Suppressor macrophage treated with lipopolysaccharide for 1 hour (primary cell): ENCODE results near the gene DBP.
"Not testable (repeated sequence)": the region's sequence is repeated elsewhere in the genome, so short reads cannot be mapped to it uniquely, and the experiment has no call there.

ENCODE experiments used
- DNase-seq, 3 donors: peaks; one replicate each; pipeline ENCODE4 v3.0.0-alpha.2; 2020 to 2022

DBP gene

DNA sequence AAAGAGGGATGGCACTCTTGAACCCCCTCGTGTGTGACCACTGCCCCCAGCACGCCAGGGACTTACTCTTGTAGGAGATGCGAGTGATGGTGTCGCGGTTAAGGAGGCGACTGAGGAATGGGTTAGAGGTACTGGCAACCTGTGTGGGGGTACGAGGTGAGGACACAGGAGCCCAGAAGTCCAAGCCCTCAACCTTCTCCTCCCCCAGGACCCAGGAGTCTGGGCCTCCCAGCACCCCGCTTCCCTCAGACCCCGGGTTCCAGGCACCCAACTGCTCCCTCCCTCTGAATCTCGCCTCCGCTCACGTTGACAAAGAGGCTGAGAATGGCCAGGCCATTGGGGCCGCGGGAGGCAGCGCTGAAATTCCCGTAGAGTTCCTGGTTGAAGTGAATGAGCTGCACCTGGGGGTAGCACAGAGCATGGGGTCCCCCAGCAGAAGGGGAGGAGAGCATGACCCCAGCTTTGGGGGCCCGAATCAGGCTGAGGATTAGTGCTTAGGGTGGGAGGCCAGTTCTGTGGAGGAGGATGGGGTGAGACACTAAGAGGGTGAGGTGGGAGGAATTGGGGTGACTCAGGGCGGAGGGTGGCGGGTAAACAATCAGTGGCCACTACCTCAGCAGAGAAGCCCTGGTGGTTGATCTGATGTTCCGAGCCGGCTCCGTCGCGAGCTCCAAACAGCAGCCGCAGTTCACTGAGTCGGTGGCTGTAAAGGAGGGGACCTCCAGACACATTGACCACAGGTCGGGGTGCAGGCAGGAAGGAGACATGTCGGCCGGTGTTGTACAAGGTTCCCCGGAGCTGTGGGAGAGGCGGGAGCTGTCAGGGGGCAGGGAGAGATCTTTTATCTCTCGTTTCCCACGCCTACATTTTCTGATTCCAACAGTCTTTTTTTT, 2.5 kb upstream of the DBP start:
- no peak for DNase-seq

DNA sequence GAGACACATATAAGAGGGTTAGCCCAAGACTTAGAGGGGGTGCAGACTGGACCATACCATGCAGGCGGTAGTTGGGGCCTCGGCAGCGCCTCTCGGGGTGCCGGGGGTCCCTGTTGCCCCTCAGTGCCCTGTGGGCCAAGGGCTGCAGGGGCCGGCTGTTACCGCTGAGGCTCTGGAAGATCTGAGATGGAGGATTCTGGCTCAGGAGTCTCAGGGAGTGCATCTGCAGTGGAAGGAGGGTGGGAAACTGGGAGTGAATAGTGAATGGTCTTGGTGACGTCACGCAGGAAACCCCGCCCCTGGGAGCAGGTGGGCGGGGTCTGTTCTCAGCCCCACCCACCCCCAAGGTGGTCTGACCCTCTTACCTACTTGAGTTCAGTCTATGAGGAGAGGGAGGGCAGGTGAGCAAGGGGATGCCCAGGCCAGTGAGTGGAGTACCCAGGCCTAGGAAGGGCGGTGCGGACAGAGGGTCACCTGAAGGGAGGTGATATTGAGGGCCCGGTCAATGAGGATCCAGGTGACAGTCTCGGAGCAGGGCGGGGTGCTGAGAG, 1.7 kb upstream of the DBP start:
- DNase-seq = no peak

DNA sequence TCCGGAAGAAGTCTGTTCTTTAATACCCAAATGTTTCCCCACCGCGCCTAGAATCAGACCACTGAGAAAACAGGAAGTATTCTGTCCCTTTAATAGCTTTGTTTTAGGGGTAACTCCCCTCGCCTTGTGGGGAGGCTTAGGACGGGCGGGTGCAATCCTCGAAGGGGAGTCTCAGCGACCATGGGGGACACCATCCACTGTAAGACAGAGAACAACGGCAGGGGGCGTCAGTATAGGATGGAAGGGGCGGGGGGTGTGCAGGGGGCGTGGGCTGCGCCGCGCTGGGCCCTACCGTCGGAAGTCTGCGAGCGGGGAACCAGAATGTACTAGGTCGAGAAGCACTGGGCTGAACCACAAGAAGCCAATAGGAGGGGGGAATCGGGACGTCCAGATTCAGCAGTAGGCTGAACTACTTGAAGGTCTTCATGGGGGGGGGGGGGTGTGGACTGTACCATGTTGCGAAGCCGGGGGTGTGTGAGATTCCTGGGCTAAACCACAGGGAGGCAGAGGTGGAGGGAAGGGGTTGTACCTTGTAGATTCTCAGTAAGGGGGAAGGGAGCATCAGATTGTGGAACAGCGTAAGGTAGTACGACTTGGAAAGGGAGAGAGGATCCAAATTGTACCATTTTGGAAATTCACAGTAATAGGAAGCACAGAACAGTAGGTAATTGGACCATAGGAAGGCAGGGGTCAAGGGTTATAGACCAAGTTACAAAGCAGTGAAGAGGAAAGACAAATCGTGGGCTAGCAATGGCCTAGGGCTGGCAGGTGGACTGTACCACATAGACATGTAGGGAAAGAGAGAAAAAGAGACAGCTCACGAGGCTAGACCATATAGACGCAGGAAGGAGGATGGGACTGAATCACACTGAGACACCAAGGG, 1.0 kb upstream of the DBP start:
- DNase-seq = peak; percentile 85 to 88 (median 88)

DNA sequence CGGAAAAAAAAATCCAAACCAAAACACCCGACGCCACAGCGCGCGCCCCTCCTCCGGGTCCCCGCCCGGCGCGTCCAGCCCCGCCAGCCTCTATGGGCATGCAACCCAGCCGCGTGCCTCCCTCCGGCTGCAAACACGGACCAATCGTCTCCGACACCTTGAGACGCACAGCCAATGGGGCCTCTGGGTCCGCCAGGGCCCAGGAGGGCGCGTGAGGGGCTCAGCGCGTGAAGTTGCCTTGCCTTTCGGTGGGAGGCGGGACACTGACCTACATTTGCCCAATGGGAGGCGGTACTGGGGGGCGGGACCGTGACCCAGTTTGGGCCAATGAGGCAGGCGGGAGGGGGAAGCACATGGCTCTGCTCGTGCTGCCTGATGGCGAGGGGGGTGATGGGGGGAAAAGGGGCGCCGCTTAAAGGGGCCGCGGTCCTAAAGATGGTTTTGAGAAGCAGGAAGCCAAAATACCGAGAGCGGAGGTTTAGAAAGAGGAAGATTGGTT, 319 bp upstream of the DBP start:
- peak; percentile 97 to 98 (median 98) for DNase-seq

DNA sequence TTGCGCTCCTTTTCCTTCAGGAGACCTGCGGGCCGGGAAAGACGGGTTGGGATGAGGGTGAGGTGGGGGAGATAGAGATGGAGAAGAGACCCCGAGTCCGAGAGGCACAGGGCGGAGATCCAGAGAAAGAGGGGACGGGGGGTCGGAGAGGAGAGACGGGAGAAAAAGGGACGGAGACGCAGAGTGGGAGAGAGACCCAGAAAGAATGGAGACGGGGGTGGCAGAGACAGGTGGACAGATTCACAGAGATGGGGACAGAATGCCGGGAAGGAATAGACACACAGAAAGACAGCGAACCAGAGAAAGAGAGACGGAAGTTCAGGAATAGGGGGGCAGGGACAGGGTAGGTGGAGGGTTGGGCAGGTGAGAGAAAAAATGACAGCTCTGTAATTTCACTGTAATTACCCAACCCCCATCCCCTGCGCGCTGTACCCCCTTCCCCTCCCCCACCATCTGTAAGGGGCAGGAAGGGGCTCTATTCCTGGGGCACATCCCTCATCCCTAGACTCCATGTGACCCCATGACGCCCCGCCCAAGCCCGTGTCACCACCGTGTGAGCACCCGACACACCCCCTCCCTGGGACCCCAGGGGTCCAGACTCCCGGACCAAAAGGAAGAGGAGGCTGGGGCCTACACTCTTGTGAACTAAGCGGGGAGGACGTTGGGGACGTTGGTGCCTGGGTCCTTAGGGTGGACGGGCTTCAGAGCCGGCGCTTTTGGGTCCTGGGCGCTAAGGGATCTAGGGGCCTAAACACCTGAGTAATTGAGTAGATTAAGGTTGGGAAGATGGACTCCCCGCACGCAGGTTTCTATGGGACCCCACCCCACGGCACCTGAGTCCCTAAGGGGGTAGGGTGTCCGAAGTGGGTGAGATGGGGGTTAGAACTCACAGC, 967 bp downstream of the DBP start:
- DNase-seq = peak in 1 of 3 donors; percentile 71

DNA sequence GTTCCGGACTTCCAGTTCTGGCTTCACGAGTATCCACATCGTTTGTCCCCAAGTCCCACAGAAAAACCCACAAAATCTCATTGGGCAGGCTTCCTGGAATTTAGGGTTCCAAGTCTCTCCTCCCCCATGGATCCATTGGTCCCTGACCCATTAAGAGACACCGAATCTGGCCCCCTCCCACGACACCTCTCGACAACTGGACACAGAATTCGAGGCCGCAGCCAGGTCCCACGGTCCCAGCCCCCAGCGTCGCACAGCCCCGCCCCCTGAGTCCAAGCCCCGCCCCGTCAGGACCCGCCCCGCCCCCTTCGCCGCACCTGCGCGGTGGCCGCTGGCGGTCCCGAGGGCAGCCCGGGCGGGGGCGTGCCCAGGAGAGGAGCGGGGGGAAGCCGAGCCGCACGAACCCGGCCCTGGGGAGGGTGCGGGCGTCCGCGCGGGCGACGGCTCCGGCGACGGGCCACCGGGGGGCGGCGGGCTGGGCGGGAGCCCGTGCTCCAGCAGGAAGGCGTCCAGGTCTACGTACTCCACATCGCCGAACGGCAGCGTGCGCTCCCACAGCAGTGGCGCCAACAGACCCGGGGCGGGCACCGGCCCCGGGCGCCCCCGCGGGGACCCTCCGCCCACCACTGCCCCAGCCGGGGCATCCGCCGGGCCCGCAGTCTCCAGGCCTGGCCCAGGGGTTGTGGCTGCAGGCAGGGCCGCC, 1.8 kb downstream of the DBP start:
- peak; percentile 65 to 92 (median 74) for DNase-seq

DNA sequence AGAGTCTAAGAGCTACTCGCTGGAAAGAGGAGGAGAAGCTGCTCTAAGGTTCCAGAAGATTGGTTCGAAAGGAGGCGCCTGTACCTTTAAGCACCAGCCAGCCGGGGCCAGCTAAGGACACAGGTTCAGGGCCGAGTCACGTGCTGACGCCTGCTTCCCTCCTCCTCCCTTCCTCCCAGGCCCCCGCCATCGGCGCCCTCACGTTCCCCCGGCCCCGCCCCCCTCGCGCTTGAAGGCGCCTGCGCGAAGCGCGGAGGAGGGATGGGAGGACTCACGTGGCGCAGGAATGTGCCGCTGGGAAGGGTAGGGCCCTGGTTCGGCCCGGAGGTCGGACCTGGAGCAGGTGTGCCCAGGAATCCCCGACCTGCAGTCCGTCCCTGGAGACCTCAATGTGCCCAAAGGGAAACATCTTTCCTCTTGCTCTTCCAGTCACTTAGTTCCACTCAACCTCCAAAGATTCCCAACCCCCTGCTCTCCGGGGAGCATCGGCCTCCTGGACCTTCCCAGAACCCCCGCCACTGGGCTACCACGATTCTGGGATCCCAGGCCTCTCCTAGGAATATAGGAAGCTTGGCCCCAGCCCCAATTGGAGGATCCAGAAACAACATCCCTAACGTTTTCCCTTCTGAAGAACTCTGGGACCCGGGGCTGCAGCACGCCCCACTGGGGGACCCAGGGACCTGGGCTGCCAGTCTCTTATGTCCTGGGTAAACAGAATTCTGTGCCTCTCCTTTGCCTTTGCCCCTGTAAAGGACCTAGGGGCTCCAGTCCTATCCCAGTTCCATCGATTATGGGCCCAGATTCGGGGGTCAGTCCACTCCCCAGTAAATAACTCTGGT, 2.5 kb downstream of the DBP start:
- DNase-seq = peak; percentile 84 to 94 (median 86)

DNA sequence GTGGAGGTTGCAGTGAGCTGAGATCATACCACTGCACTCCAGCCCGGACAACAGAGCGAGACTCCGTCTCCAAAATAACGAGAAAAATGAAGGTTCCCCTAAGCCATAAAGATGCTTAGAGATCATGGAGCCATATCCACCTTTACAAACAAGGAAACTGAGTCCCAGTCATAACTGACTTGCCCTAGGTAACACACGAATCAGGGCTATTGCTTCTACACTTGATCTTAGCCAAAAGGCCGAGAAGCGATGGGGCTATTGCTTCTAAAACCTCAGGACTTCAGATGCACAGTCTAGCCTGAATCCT, 3.2 kb downstream of the DBP start:
- no peak for DNase-seq

DNA sequence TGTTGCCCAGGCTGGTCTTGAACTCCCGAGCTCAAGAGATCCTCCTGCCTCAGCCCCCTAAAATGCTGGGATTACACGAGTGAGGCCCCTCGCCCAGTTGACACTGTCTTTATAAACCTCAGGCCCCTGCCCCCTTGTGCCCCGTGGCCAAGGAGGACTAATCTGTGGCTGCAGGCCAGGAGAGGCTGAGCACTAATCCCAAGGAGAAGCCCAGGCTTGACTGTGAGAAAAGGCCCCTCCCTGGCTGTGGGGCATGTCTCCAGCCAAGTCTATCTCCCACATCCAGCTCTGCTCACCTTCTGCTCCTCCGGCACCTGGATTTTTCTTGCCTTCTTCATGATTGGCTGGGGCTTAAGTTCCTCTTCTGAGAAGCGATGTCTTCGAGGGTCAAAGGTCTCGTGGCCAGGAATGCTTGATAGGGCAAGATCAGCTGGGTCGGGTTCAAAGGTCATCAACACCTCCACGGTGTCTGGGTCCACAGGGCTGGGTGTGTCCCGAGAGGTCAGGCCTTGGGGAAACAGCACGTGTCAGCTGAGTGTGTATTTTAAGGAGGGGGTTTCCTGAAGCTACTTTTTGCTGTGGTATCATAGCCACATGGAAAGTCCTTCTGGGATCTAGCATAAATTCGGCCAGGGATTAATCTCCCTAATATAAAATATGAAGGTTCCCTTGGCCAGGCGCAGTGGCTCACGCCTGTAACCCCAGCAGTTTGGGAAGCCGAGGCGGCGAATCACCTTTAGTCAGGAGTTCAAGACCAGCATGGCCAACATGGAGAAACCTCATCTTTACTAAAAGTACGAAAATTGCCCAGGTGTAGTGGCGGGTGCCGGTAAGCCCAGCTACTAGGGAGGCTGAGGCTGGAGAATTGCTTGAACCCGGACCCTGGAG, 3.8 kb downstream of the DBP start:
- DNase-seq = peak in 1 of 3 donors; percentile 37

DNA sequence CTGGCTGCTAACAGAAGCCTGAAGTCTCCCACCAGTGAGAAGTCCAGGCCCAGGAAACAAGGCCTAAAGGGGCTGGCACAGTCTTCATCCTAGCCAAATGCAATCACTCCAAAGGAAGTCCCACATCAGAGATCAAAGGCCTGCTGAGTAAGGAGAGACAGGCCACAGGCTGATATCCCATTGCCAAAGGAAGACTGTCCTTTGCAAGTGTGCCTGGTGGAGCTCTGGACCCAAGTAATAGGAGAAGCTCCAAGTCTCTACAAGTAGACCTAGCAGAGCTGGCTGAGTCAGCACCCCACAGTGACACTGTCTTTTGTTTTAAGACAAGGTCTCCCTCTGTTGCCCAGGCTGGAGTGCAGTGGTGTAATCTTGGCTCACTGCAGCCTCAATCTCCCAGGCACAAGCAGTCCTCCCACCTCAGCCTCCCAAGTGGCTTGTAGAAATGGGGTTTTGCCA, 4.5 kb downstream of the DBP start:
- DNase-seq = peak; percentile 49 to 50 (median 50)

DNA sequence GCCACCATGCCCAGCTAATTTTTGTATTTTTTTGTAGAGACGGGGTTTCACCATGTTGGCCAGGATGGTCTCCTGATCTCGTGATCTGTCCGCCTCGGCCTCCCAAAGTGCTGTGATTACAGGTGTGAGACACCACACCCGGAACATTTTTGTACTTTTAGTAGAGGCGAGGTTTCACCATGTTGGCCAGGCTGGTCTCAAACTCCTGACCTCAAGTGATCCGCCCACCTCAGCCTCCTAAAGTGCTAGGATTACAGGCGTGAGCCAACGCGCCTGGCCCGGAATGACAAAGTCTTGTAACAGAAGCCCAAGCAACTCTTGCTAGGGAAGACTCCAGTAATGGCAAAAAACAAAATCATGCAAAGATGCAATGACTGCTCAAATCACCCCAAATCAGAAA, 4.9 kb downstream of the DBP start:
- not testable (repeated sequence) for DNase-seq

DNA sequence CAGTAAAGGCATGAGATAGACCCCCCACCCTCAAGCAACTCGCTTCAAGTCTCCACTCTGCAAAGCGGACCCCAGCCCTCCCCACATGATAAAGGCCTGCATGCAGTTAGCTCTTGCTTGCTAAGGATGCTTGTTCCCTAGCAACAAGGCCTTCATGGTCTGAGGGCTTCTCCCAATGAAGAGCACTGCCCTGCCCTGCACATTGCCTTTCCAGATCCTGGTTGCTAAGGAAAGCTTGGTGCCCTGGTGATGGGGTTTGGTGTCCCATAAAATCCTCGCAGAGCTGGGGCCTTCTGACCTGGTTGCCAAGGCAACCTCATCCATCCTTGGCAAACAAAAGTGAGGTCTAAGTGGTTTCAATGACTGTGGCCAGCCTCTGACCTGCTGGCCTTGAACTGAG, 6.0 kb downstream of the DBP start:
- no peak for DNase-seq

DNA sequence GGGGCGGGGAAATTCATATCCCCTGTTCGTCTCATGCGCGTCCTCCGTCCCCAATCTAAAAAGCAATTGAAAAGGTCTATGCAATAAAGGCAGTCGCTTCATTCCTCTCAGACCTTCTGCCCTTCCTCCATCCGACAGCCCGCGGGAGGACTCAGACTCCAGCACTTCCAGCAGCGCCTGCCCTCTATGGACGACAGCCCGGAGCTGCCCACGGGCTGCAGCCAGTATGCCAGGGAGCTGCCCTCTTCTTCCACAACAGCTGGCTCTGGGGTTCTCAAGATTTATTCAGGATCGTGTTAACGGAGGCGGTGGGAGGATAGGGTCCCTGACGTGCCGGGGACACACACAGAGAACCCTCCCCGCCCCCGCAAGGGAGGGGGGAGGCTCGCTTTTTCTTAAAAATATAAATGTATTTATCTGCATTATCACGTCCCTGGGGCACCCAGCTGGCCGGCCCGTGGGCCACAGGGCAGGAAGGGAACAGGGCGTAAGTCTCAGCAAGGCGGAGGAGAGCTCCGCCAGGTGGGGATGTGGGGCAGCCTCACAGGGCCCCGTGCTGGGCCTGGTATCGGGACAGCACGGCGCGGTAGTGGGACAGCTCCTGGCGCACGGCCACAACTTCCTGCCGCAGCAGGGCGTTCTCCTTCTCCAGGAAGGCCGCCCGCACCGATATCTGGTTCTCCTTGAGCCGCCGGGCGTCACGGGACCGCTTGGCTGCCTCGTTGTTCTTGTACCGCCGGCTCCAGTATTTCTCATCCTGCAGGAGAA, 6.7 kb downstream of the DBP start:
- DNase-seq = peak in 1 of 3 donors; percentile 37

DNA sequence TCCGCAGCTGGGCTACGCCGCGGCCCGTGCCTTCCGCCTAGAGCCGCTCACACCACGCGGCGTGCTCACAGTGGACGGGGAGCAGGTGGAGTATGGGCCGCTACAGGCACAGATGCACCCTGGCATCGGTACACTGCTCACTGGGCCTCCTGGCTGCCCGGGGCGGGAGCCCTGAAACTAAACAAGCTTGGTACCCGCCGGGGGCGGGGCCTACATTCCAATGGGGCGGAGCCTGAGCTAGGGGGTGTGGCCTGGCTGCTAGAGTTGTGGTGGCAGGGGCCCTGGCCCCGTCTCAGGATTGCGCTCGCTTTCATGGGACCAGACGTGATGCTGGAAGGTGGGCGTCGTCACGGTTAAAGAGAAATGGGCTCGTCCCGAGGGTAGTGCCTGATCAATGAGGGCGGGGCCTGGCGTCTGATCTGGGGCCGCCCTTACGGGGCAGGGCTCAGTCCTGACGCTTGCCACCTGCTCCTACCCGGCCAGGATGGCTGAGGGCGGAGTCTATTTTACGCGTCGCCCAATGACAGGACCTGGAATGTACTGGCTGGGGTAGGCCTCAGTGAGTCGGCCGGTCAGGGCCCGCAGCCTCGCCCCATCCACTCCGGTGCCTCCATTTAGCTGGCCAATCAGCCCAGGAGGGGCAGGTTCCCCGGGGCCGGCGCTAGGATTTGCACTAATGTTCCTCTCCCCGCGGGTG, 7.4 kb downstream of the DBP start:
- DNase-seq = peak in 1 of 3 donors; percentile 32

DNA sequence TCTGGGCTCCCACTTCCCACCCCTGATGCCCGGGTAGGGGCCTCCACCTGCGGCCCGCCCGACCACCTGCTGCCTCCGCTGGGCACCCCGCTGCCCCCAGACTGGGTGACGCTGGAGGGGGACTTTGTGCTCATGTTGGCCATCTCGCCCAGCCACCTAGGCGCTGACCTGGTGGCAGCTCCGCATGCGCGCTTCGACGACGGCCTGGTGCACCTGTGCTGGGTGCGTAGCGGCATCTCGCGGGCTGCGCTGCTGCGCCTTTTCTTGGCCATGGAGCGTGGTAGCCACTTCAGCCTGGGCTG, 7.9 kb downstream of the DBP start:
- DNase-seq = no peak

DNA sequence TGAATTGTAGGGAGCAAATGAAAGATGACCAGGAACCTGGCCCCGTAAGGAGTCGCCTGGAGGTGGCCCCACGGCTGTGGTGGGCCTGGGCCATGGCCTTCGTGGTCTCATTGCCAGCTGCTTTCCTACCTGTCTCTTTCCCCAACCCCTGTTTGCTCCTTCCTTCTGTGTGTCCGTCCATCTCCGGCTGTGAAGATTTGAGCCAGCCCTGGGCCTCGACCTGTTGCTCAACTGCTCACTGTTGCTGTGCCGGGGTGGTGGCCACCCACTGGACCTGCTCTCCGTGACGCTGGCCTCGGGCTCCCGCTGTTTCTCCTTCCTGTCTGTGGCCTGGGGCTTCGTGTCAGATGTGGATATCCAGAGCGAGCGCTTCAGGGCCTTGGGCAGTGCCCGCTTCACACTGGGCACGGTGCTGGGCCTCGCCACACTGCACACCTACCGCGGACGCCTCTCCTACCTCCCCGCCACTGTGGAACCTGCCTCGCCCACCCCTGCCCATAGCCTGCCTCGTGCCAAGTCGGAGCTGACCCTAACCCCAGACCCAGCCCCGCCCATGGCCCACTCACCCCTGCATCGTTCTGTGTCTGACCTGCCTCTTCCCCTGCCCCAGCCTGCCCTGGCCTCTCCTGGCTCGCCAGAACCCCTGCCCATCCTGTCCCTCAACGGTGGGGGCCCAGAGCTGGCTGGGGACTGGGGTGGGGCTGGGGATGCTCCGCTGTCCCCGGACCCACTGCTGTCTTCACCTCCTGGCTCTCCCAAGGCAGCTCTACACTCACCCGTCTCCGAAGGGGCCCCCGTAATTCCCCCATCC, 8.5 kb downstream of the DBP start:
- no peak for DNase-seq

DNA sequence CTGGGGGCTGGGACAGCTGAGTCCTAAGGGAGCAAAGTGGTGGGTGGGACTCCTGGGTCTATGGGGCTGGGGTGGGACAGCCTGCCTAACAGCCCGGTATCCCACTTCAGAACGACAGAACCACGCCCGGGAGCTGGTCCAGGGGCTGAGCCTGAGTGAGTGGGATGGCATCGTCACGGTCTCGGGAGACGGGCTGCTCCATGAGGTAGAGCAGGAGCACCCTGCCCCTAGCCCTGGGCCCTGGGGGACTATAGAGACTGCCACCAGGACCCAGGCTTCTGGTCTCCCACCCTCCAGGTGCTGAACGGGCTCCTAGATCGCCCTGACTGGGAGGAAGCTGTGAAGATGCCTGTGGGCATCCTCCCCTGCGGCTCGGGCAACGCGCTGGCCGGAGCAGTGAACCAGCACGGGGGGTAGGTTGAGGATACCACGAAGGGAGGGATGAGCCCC, 9.3 kb downstream of the DBP start:
- no peak for DNase-seq
